ENCODE measurements around the gene NTN1. TPM values are rescaled to one million over a fixed set of nuclear protein-coding genes. Genes with fewer than 3 reads are reported as not detected.

The NTN1 gene
- total RNA-seq, 4 donors from 2014 or later = 15.9 to 31.0 (median 25.0) TPM

- no peak overlapping the region for H3K27ac ChIP-seq
- peaks cover 0 to 7% (median 0%) of the 10 kb centered on the region in 3 donors for H3K36me3 ChIP-seq
- peaks cover 0 to 10% (median 0%) of the 10 kb centered on the region in 4 donors for H3K4me1 ChIP-seq
- H3K27me3 ChIP-seq = no peaks in the 10 kb centered on the region
- WGBS, 2 donors = 92 to 100% methylated on average over 2 to 6 of the region's 6 CpGs
- TF ChIP-seq POLR2A (IDR thresholded peaks at IDR 0.05) (no peak), CTCF (IDR thresholded peaks at IDR 0.05) (no peak), EP300 (IDR thresholded peaks at IDR 0.05) (no peak)
- no peak overlapping the region for H3K4me3 ChIP-seq
- DNase-seq (ENCODE audit: low spot score in 2 of 2) = no peak
- peaks cover 0 to 10% (median 0%) of the 10 kb centered on the region in 4 donors for H3K9me3 ChIP-seq
These were observed 210.8 kb downstream of the NTN1 start for GRCh38 chr17:9232155-9232475.

GRCh38 chr17:9232591-9233270 is 211.4 kb downstream of the NTN1 start:
- Histone ChIP-seq H3K27me3 (no peaks in the 10 kb centered on the region), H3K36me3 (peaks cover 0 to 7% (median 0%) of the 10 kb centered on the region in 3 donors), H3K9me3 (peaks cover 0 to 10% (median 0%) of the 10 kb centered on the region in 4 donors), H3K4me1 (peaks cover 0 to 10% (median 0%) of the 10 kb centered on the region in 4 donors), H3K27ac (no peak overlapping the region), H3K4me3 (no peak overlapping the region)
- TF ChIP-seq EP300 (IDR thresholded peaks at IDR 0.05) (no peak), POLR2A (IDR thresholded peaks at IDR 0.05) (no peak), CTCF (IDR thresholded peaks at IDR 0.05) (no peak)
- 57 to 66% methylated on average over 4 to 21 of the region's 22 CpGs for WGBS, 2 donors
- no peak for DNase-seq (ENCODE audit: low spot score in 2 of 2)

- no peak overlapping the region for H3K27ac ChIP-seq
- H3K27me3 ChIP-seq = no peaks in the 10 kb centered on the region
- no peak overlapping the region for H3K4me3 ChIP-seq
- WGBS, 2 donors = 58 to 71% methylated on average over 4 to 9 of the region's 9 CpGs
- H3K36me3 ChIP-seq = peaks cover 0 to 7% (median 0%) of the 10 kb centered on the region in 3 donors
- H3K4me1 ChIP-seq = peaks cover 0 to 5% (median 0%) of the 10 kb centered on the region in 4 donors
- H3K9me3 ChIP-seq = peaks cover 0 to 10% (median 0%) of the 10 kb centered on the region in 4 donors
- no peak for DNase-seq (ENCODE audit: low spot score in 2 of 2)
- TF ChIP-seq POLR2A (IDR thresholded peaks at IDR 0.05) = no peak
- no peak for TF ChIP-seq CTCF (IDR thresholded peaks at IDR 0.05)
These were observed 211.9 kb downstream of the NTN1 start for GRCh38 chr17:9233271-9233599.

GRCh38 chr17:9233761-9234160 is 212.5 kb downstream of the NTN1 start:
- WGBS, 2 donors = 90 to 92% methylated on average over 6 to 7 of the region's 7 CpGs
- Histone ChIP-seq H3K4me1 (peaks cover 0 to under 1% (median under 1%) of the 10 kb centered on the region in 4 donors), H3K36me3 (peaks cover 0 to 7% (median 0%) of the 10 kb centered on the region in 3 donors), H3K27ac (no peak overlapping the region), H3K4me3 (no peak overlapping the region), H3K9me3 (peaks cover 0 to 10% (median 0%) of the 10 kb centered on the region in 4 donors), H3K27me3 (no peaks in the 10 kb centered on the region)
- TF ChIP-seq EP300 (IDR thresholded peaks at IDR 0.05) = no peak
- no peak for TF ChIP-seq CTCF (IDR thresholded peaks at IDR 0.05)
- TF ChIP-seq POLR2A (IDR thresholded peaks at IDR 0.05) = no peak
- no peak for DNase-seq (ENCODE audit: low spot score in 2 of 2)

GRCh38 chr17:9234389-9234945 is 213.2 kb downstream of the NTN1 start:
- Histone ChIP-seq H3K9me3 (peaks cover 0 to 10% (median 0%) of the 10 kb centered on the region in 4 donors), H3K36me3 (peaks cover 0 to 7% (median 0%) of the 10 kb centered on the region in 3 donors), H3K27ac (no peak overlapping the region), H3K4me3 (no peak overlapping the region), H3K4me1 (peaks cover 0 to 7% (median 7%) of the 10 kb centered on the region in 4 donors), H3K27me3 (no peaks in the 10 kb centered on the region)
- 78 to 82% methylated on average over 8 of the region's 8 CpGs for WGBS, 2 donors
- TF ChIP-seq CTCF (IDR thresholded peaks at IDR 0.05) = no peak
- TF ChIP-seq EP300 (IDR thresholded peaks at IDR 0.05) = no peak
- TF ChIP-seq POLR2A (IDR thresholded peaks at IDR 0.05) = no peak
- no peak for DNase-seq (ENCODE audit: low spot score in 2 of 2)
